T-helper 1 cell treated with Interleukin-12 subunit alpha and Interleukin-12 subunit beta and Interleukin-4 antibody, amounts not matched to agents 30 μg/mL and 1 μg/mL, for 36 hours (primary cell): ENCODE measurements around the gene FNDC3B.
"Not testable (repeated sequence)": the region's sequence is repeated elsewhere in the genome, so short reads cannot be mapped to it uniquely, and the experiment has no call there.

Experiments
- H3K27ac Mint-ChIP-seq: one replicate; pipeline ENCODE4 v1.8.0; 2021; ENCODE audit warnings: mild to moderate bottlenecking, mixed read lengths
- H3K27me3 Mint-ChIP-seq: one replicate; pipeline ENCODE4 v1.8.0; 2021; ENCODE audit warnings: low read depth, mixed read lengths
- H3K36me3 Mint-ChIP-seq: one replicate; pipeline ENCODE4 v1.8.0; 2021; ENCODE audit warnings: low read depth, mixed read lengths
- H3K4me1 Mint-ChIP-seq: one replicate; pipeline ENCODE4 v1.8.0; 2021; ENCODE audit warnings: low read depth, mixed read lengths
- H3K4me3 Mint-ChIP-seq: one replicate; pipeline ENCODE4 v1.8.0; 2021; ENCODE audit warnings: mild to moderate bottlenecking, moderate library complexity, mixed read lengths
- H3K9me3 Mint-ChIP-seq: one replicate; pipeline ENCODE4 v1.8.0; 2021; ENCODE audit warnings: mixed read lengths

The FNDC3B gene

GRCh38 chr3:172082820-172083513, 43.6 kb downstream of the FNDC3B start:
- peaks cover 19% of the 10 kb centered on the region for H3K36me3 Mint-ChIP-seq
- peaks cover 33% of the 10 kb centered on the region for H3K4me1 Mint-ChIP-seq
- no peaks in the 10 kb centered on the region for H3K9me3 Mint-ChIP-seq
- H3K27ac Mint-ChIP-seq, result no peak overlapping the region
- no peaks in the 10 kb centered on the region for H3K27me3 Mint-ChIP-seq
- no peak overlapping the region for H3K4me3 Mint-ChIP-seq

DNA sequence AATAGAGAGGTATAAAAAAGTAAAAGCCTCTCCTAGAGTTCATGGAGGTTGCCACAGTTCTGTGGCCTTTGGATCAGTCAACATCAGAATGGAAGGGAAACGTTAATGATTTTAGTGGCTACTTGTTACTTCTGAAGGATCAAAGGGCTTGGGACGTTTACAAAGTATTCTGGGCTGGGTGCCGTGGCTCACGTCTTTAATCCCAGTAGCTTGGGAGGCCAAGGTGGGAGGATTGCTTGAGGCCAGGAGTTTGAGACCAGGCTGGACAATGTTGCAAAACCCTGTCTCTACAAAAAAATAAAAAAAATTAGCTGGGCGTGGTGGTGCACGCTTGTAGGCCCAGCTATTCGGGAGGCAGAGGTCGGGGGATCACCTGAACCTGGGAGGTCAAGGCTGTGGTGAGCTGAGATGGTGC, 44.6 kb downstream of the FNDC3B start:
- no peak overlapping the region for H3K4me3 Mint-ChIP-seq

DNA sequence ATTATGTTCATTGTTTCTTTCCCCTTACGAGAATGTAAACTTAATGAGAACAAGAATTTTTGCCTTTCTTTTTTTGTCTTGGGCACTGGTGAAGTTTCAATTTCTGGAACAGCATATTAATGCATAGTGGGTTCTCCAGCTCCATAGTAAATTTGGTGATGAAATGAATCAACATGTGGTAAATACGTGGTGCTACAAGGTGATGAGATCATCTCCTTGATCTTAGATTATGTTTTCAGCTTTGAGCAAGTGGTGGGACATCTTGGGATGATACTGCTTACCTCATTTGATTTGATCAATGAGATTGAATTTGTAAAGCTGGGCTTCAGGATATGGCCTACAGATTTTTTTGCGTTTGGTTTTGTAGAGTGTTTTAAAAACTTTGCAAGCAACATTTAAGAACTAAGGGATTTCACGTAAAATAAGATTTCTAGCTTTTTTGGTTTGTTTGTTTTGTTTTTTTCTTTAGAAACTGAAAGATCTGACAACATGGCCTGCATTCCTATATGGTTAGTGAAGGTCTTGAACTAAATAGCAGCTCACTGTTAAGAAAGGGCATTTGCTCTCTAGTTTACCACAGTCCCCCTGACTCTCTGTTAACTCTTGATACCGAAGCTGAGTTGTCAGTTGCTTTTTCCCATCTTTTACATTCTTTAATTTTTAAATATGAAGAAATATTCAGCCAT, 45.6 kb downstream of the FNDC3B start:
- H3K27ac Mint-ChIP-seq, result peak overlapping the region; percentile 34
- no peaks in the 10 kb centered on the region for H3K9me3 Mint-ChIP-seq
- H3K4me1 Mint-ChIP-seq, result peaks cover 32% of the 10 kb centered on the region
- H3K27me3 Mint-ChIP-seq, result no peaks in the 10 kb centered on the region
- no peak overlapping the region for H3K4me3 Mint-ChIP-seq
- H3K36me3 Mint-ChIP-seq, result peaks cover 8% of the 10 kb centered on the region

More for the DNA sequence above, 44.6 kb downstream of the FNDC3B start:
- Mint-ChIP-seq H3K27me3 (no peaks in the 10 kb centered on the region), H3K27ac (no peak overlapping the region), H3K9me3 (no peaks in the 10 kb centered on the region), H3K4me1 (peaks cover 36% of the 10 kb centered on the region), H3K36me3 (peaks cover 12% of the 10 kb centered on the region)

- Mint-ChIP-seq H3K36me3 (peaks cover 8% of the 10 kb centered on the region), H3K4me3 (no peak overlapping the region), H3K27ac (no peak overlapping the region), H3K9me3 (no peaks in the 10 kb centered on the region), H3K27me3 (no peaks in the 10 kb centered on the region), H3K4me1 (peaks cover 36% of the 10 kb centered on the region)
Measured at GRCh38 chr3:172085557-172085895, 46.1 kb downstream of the FNDC3B start.

DNA sequence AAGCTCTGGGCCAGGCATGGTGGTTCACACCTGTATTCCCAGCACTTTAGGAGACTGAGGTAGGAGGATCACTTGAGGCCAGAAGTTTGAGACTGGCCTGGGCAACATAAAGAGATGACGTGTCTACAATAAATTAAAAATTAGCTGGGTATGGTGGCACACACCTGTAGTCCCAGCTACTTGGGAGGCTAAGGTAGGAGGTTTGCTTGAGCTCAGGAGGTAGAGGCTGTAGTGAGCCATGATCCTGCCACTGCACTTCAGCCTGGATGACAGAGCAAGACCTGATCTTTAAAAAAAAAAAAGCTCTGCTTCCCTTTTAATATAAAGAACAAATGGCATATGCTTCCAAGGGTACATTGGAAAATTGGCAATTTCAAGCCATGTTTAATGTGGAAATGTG, 46.7 kb downstream of the FNDC3B start:
- H3K36me3 Mint-ChIP-seq, result peaks cover 8% of the 10 kb centered on the region
- H3K27ac Mint-ChIP-seq, result no peak overlapping the region
- H3K4me3 Mint-ChIP-seq, result no peak overlapping the region
- H3K9me3 Mint-ChIP-seq, result no peaks in the 10 kb centered on the region
- peaks cover 36% of the 10 kb centered on the region for H3K4me1 Mint-ChIP-seq
- no peaks in the 10 kb centered on the region for H3K27me3 Mint-ChIP-seq

DNA sequence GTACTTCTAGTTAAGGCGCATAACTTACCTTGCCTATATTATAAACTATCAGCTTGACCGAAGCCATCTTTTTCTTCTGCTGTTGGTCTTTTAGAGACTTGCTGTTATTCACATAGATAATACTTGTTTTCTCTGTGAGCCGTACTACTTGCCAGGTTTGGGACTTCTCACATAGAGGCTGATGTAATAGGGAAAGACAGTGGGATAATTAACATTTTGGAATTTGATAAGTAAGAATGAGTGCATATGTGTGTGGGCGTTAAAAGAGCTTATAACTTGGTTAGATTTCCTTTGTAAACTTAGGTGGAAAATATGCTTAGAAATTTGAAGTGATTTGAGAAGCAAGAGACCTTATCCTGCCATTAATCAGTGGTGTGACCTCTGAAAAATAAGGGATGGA, 47.8 kb downstream of the FNDC3B start:
- Mint-ChIP-seq H3K4me1 (peaks cover 41% of the 10 kb centered on the region), H3K27ac (peak overlapping the region; percentile 29), H3K4me3 (no peak overlapping the region), H3K36me3 (peaks cover 8% of the 10 kb centered on the region), H3K9me3 (no peaks in the 10 kb centered on the region), H3K27me3 (no peaks in the 10 kb centered on the region)

- Mint-ChIP-seq H3K4me3 (peak overlapping the region; percentile 37), H3K27me3 (no peaks in the 10 kb centered on the region)
Measured at GRCh38 chr3:172087602-172088580, 48.5 kb downstream of the FNDC3B start.

DNA sequence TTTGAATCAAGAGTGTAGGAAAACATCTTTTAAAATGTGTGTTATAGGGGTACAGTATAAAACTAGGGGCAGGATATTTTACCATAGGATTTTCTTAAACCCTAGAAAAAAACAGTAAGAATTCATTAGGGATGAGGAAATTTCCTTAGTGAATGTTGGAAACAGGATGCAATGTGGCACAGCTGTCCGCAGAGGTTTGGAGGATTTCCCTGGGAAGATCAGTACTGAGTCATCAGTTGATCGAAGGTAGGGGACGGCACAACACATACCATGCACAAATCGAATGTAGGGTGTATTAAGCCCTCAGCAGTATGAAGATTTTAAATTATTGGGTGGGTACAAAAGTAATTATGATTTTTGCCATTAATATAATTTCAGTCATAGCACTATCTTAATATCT, 49.9 kb downstream of the FNDC3B start:
- Mint-ChIP-seq H3K4me1 (peaks cover 43% of the 10 kb centered on the region), H3K36me3 (peaks cover 8% of the 10 kb centered on the region), H3K27ac (no peak overlapping the region), H3K4me3 (no peak overlapping the region), H3K27me3 (no peaks in the 10 kb centered on the region), H3K9me3 (no peaks in the 10 kb centered on the region)

More at GRCh38 chr3:172087602-172088580, 48.5 kb downstream of the FNDC3B start:
- Mint-ChIP-seq H3K9me3 (no peaks in the 10 kb centered on the region), H3K36me3 (peaks cover 8% of the 10 kb centered on the region), H3K4me1 (peaks cover 42% of the 10 kb centered on the region), H3K27ac (peak overlapping the region; percentile 83)

GRCh38 chr3:172090035-172090434, 50.7 kb downstream of the FNDC3B start:
- Mint-ChIP-seq H3K4me3 (no peak overlapping the region), H3K27ac (no peak overlapping the region), H3K27me3 (no peaks in the 10 kb centered on the region), H3K36me3 (peaks cover 6% of the 10 kb centered on the region), H3K4me1 (peaks cover 46% of the 10 kb centered on the region), H3K9me3 (no peaks in the 10 kb centered on the region)

- H3K4me1 Mint-ChIP-seq, result peaks cover 43% of the 10 kb centered on the region
- peaks cover 3% of the 10 kb centered on the region for H3K36me3 Mint-ChIP-seq
- no peak overlapping the region for H3K27ac Mint-ChIP-seq
- no peaks in the 10 kb centered on the region for H3K27me3 Mint-ChIP-seq
- no peak overlapping the region for H3K4me3 Mint-ChIP-seq
- H3K9me3 Mint-ChIP-seq, result no peaks in the 10 kb centered on the region
Measured at GRCh38 chr3:172092658-172093057, 53.3 kb downstream of the FNDC3B start.

GRCh38 chr3:172093581-172094443, 54.4 kb downstream of the FNDC3B start:
- not testable (repeated sequence) for H3K4me3 Mint-ChIP-seq, H3K36me3 Mint-ChIP-seq, H3K27me3 Mint-ChIP-seq, H3K27ac Mint-ChIP-seq, H3K9me3 Mint-ChIP-seq
- H3K4me1 Mint-ChIP-seq, result peaks cover 36% of the 10 kb centered on the region

GRCh38 chr3:172094621-172095557, 55.5 kb downstream of the FNDC3B start:
- Mint-ChIP-seq H3K4me1 (peaks cover 46% of the 10 kb centered on the region), H3K36me3 (peaks cover 5% of the 10 kb centered on the region), H3K27me3 (peaks cover 9% of the 10 kb centered on the region), H3K9me3 (no peaks in the 10 kb centered on the region), H3K27ac (peak overlapping the region; percentile 74), H3K4me3 (no peak overlapping the region)

DNA sequence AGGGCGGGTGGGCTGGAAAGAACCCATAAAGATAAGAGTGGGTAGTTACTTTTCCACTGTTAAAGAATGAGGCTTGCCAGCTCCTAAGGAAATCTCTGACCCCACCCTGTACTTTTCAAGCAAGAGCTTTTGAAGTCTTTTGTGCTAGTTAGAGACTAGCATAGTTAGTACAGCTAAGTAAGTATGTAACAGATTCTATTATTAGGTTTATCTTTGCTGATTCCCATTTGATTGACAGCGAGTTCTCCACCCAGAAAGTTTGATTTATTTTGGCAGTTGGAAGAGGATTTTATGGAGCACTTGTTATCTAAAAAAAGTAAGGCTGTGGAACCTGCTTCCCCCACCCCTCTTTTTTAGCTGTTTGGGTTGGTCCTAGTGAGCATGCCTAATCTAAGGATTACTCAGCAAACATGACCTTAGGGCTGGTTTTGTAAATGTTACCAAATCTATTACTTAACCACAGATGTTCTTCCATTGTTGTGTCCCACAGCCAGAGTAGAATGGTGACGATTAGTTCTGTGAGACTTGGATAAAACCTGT, 57.6 kb downstream of the FNDC3B start:
- Mint-ChIP-seq H3K4me1 (peaks cover 42% of the 10 kb centered on the region), H3K27me3 (peaks cover 10% of the 10 kb centered on the region), H3K4me3 (no peak overlapping the region), H3K9me3 (no peaks in the 10 kb centered on the region), H3K27ac (no peak overlapping the region), H3K36me3 (peaks cover 5% of the 10 kb centered on the region)
